A673 (cell line): ENCODE measurements around the gene VAV3. TPM values are rescaled to one million over a fixed set of nuclear protein-coding genes. Genes with fewer than 3 reads are reported as not detected.

Experiments used
- BruUV-seq: library from RNA; stranded (reverse); fragments of 400-500 nt; replicated peaks from 2 replicates; lab custom pipeline; 2021; lab: Mats Ljungman, UMichigan
- CTCF ChIA-PET: fragments of 300-600 bp; sonication (Branson Sonifier 250); formaldehyde crosslinking; loops from one replicate; lab custom pipeline; 2022; ENCODE audit warnings: antibody characterized with exemption; lab: Charles Lee
- POLR2A ChIA-PET: fragments of 300-600 bp; sonication (Branson Sonifier 250); formaldehyde crosslinking; loops from one replicate; lab custom pipeline; 2022; ENCODE audit warnings: antibody characterized with exemption; ENCODE audit not compliant: low non-redundant PET; lab: Charles Lee
- DNase-seq: peaks from one replicate; pipeline ENCODE4 v3.0.0-alpha.2; 2015; ENCODE audit warnings: low spot score
- H3K27ac ChIP-seq: fragments of 200-600 bp; sonication (generic); 2 replicates; pipeline ENCODE4 v1.5.1; 2016; ENCODE audit warnings: mixed run types, low read depth, mild to moderate bottlenecking, mixed read lengths, antibody characterized with exemption, low read length; ENCODE audit not compliant: poor library complexity, severe bottlenecking
- H3K27me3 ChIP-seq: fragments of 200-600 bp; sonication (generic); replicated peaks from 2 replicates; pipeline ENCODE4 v1.6.1; 2017; ENCODE audit warnings: mixed run types, low read depth, mild to moderate bottlenecking, mixed read lengths, antibody characterized with exemption, low read length; ENCODE audit not compliant: insufficient read depth, poor library complexity
- H3K36me3 ChIP-seq: fragments of 200-600 bp; sonication (generic); 2 replicates; pipeline ENCODE4 v1.6.1; 2016; ENCODE audit warnings: mixed run types, mild to moderate bottlenecking, mixed read lengths, antibody characterized with exemption, low read length; ENCODE audit not compliant: insufficient read depth, poor library complexity, severe bottlenecking
- H3K4me1 ChIP-seq: fragments of 200-600 bp; sonication (generic); 2 replicates; pipeline ENCODE4 v1.6.1; 2017; ENCODE audit warnings: mixed run types, mild to moderate bottlenecking, mixed read lengths, antibody characterized with exemption, low read length; ENCODE audit not compliant: insufficient read depth, poor library complexity, severe bottlenecking
- H3K4me3 ChIP-seq: fragments of 200-600 bp; sonication (generic); 2 replicates; pipeline ENCODE4 v1.5.1; 2016; ENCODE audit warnings: low read depth, mixed run types, mild to moderate bottlenecking, mixed read lengths, low read length; ENCODE audit not compliant: poor library complexity, severe bottlenecking
- H3K9me3 ChIP-seq: fragments of 200-600 bp; sonication (generic); 2 replicates; pipeline ENCODE4 v1.6.1; 2016; ENCODE audit warnings: mixed run types, low read depth, mild to moderate bottlenecking, mixed read lengths, antibody characterized with exemption, low read length; ENCODE audit not compliant: poor library complexity, severe bottlenecking
- EZH2 ChIP-seq: fragments of 200-600 bp; sonication (generic); IDR thresholded peaks from 2 replicates; pipeline ENCODE4 v1.6.1; 2017; ENCODE audit warnings: borderline replicate concordance, low read depth, mild to moderate bottlenecking, mixed read lengths, antibody characterized with exemption, low read length; ENCODE audit not compliant: poor library complexity, severe bottlenecking
- intact Hi-C: fragments of 100-400 bp; cut with micrococcal nuclease; formaldehyde crosslinking; loops from one replicate; pipeline ENCODE4 v1.10.0; 2022; ENCODE audit not compliant: unreplicated experiment
- total RNA-seq: library from RNA; stranded (reverse); gene quantifications from 2 replicates; pipeline ENCODE4 v1.2.3, GENCODE V29; 2021
- TF ChIP-seq, protein P1 (sequence below): fragments of 300-800, 200-600 bp; sonication (generic); conservative IDR thresholded peaks from 2 replicates; pipeline ENCODE4 v1.5.1; 2017; ENCODE audit warnings: low read depth, mild to moderate bottlenecking, antibody characterized with exemption, low read length, moderate library complexity, mixed read lengths

Gene VAV3
- total RNA-seq, 1 experiment from 2014 or later, result 0.30 TPM

DNA sequence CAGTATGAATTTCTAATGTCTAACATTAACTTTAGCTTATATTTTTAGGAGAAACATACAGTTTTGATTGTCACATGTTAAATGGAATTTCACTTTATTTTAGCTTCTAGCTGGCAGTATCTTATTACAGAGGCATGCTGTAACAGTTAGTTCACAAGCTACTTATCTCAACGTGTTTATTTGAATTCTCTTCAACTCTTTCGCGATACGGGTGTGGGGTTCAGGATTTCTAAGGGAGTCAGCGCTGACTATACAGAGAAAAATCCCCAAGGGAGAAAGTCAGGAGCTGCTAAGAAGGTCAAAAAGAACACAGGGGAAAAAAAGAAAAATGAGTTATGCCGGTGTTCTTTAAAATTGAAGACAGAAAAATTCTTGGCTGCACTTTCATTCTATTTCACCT, 296.2 kb downstream of the VAV3 start:
- H3K4me3 ChIP-seq, result no peak overlapping the region
- H3K4me1 ChIP-seq, result no peaks in the 10 kb centered on the region
- DNase-seq, result no peak
- intact Hi-C loops, result no loop called here
- H3K27ac ChIP-seq, result no peak overlapping the region
- CTCF ChIA-PET, result no interaction called here
- BruUV-seq, result no TSS peak
- POLR2A ChIA-PET, result no interaction called here
- TF ChIP-seq, protein P1, sequence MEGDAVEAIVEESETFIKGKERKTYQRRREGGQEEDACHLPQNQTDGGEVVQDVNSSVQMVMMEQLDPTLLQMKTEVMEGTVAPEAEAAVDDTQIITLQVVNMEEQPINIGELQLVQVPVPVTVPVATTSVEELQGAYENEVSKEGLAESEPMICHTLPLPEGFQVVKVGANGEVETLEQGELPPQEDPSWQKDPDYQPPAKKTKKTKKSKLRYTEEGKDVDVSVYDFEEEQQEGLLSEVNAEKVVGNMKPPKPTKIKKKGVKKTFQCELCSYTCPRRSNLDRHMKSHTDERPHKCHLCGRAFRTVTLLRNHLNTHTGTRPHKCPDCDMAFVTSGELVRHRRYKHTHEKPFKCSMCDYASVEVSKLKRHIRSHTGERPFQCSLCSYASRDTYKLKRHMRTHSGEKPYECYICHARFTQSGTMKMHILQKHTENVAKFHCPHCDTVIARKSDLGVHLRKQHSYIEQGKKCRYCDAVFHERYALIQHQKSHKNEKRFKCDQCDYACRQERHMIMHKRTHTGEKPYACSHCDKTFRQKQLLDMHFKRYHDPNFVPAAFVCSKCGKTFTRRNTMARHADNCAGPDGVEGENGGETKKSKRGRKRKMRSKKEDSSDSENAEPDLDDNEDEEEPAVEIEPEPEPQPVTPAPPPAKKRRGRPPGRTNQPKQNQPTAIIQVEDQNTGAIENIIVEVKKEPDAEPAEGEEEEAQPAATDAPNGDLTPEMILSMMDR, result no peak
- no peak for TF ChIP-seq EZH2
- no peaks in the 10 kb centered on the region for H3K27me3 ChIP-seq
- no peaks in the 10 kb centered on the region for H3K36me3 ChIP-seq
- no peaks in the 10 kb centered on the region for H3K9me3 ChIP-seq

DNA sequence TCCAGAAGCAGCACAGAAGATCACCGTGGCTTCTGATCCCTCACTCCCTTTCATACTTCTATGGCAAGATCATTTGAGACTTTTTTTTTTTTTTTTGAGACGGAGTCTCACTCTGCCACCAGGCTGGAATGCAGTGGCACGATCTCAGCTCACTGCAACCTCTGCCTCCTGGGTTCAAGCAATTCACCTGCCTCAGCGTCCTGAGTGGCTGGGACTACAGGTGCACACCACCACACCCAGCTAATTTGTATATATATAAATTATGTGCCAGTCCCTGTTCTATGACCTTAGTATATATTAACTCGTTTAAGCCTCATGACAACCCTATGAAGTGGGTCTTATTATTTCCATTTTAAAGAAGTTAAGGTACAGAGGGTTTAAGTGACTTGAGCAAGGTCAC, 298.5 kb downstream of the VAV3 start:
- ChIA-PET POLR2A (no interaction called here), CTCF (no interaction called here)
- H3K27me3 ChIP-seq, result no peaks in the 10 kb centered on the region
- no peak for DNase-seq
- no peaks in the 10 kb centered on the region for H3K36me3 ChIP-seq
- intact Hi-C loops, result no loop called here
- no peak overlapping the region for H3K27ac ChIP-seq
- H3K9me3 ChIP-seq, result no peaks in the 10 kb centered on the region
- no peak overlapping the region for H3K4me3 ChIP-seq
- BruUV-seq, result no TSS peak
- no peak for TF ChIP-seq EZH2
- TF ChIP-seq, protein P1, result no peak
- no peaks in the 10 kb centered on the region for H3K4me1 ChIP-seq

DNA sequence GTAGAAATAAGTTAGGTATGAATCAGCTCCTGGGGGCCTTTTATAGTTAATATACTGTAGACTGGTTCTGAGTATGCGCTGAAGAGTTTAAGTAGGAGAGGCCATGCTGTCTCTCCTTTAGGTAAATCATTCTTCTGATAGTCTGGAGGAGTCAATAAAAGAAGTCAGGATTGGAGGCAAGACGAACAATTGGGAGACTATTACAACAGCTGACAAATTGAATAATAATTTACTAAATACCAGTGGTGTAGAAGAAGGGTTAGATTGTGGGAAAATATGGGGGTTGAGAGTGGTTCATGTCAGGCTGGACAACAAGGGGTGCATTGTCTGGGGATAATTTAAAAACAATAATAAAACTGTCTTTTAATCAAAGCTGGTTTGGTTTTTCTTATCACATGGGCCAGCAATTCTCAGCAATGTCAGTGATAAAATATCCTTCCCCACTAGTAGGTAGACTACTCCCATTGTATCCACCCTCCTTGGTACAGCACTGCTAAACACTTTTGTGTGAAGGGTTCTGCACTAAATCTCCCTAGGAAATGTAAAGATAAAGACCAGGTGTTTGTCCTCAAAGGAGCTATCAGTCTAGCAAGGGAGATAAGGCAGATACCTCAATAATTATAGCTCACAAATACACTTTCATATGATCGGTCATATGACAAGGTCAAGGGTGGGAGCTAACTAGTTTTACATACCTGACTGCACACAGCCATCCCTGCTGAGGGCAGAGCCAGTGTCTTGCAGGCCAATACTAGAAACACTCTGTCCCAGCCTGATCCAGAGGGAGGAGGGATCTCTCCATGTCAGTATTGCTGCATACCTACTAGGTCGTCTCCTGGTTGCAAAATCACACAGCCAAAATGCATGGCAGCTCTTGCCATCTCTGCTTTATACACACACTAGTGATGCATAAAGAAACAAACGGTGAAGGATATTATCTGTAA, 299.7 kb downstream of the VAV3 start:
- H3K27me3 ChIP-seq, result no peaks in the 10 kb centered on the region
- no TSS peak for BruUV-seq

More for the DNA sequence above, 299.7 kb downstream of the VAV3 start:
- Histone ChIP-seq H3K4me3 (no peak overlapping the region), H3K9me3 (no peaks in the 10 kb centered on the region), H3K27ac (no peak overlapping the region), H3K36me3 (no peaks in the 10 kb centered on the region), H3K4me1 (no peaks in the 10 kb centered on the region)
- TF ChIP-seq, protein P1, result no peak
- TF ChIP-seq EZH2, result no peak
- CTCF ChIA-PET, result no interaction called here
- POLR2A ChIA-PET, result no interaction called here
- no peak for DNase-seq
- intact Hi-C loops, result no loop called here
